Brain microvascular endothelial cell (primary cell): ENCODE data around the gene CELF2.

Source experiments
- DNase-seq: peaks from one replicate; pipeline ENCODE4 v3.0.0-alpha.2; 2020
- H3K27ac ChIP-seq: fragments of 250-450 bp; sonication (Bioruptor Pico); 2 replicates; pipeline ENCODE4 v1.5.1; 2020; ENCODE audit warnings: mild to moderate bottlenecking, moderate library complexity
- H3K27me3 ChIP-seq: fragments of 250-450 bp; sonication (Bioruptor Pico); replicated peaks from 2 replicates; pipeline ENCODE4 v1.5.1; 2020; ENCODE audit warnings: mild to moderate bottlenecking
- H3K36me3 ChIP-seq: fragments of 250-450 bp; sonication (Bioruptor Pico); replicated peaks from 2 replicates; pipeline ENCODE4 v1.5.1; 2020; ENCODE audit warnings: mild to moderate bottlenecking
- H3K4me3 ChIP-seq: 2 replicates; pipeline ENCODE4 v1.5.1; 2011; ENCODE audit warnings: low read depth, mild to moderate bottlenecking, control low read depth, low read length, moderate library complexity
- in situ Hi-C: cut with HindIII; loops from 2 replicates; pipeline ENCODE4 v1.10.0; 2017; ENCODE audit warnings: low sequenced_read_pairs, low pct_ligation_motif_present
- TF ChIP-seq, protein P1 (sequence below): IDR thresholded peaks from 2 replicates; pipeline ENCODE4 v1.5.1; 2011; ENCODE audit warnings: low read depth, mild to moderate bottlenecking, moderate library complexity, low read length, control low read depth, inconsistent platforms; ENCODE audit errors: missing control alignments

CELF2 gene

DNA sequence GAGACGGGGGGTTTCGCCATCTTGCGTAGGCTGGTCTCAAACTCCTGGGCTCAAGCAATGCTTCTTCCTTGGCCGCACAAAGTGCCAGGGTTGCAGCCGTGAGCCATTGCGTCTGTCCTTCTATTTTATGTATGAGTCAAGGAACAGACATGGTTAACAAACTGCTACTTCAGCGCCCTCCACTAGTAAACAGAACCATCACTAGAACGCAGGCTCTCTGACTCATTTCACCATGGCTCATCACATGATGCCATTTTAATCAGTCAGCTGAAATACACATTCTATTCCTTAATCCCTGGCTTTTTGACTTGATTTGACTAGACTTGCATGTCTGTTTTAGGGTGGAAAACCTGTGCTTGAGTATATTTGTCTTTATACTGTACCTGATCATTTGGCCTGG lies 41.3 kb downstream of the CELF2 start:
- H3K27ac ChIP-seq = no peak overlapping the region
- peak; percentile 65 for DNase-seq
- in situ Hi-C loops = no loop called here

GRCh38 chr10:11063856-11064255 lies 46.2 kb downstream of the CELF2 start:
- H3K36me3 ChIP-seq = no peaks in the 10 kb centered on the region
- in situ Hi-C loops = no loop called here
- no peak overlapping the region for H3K4me3 ChIP-seq
- TF ChIP-seq, protein P1, sequence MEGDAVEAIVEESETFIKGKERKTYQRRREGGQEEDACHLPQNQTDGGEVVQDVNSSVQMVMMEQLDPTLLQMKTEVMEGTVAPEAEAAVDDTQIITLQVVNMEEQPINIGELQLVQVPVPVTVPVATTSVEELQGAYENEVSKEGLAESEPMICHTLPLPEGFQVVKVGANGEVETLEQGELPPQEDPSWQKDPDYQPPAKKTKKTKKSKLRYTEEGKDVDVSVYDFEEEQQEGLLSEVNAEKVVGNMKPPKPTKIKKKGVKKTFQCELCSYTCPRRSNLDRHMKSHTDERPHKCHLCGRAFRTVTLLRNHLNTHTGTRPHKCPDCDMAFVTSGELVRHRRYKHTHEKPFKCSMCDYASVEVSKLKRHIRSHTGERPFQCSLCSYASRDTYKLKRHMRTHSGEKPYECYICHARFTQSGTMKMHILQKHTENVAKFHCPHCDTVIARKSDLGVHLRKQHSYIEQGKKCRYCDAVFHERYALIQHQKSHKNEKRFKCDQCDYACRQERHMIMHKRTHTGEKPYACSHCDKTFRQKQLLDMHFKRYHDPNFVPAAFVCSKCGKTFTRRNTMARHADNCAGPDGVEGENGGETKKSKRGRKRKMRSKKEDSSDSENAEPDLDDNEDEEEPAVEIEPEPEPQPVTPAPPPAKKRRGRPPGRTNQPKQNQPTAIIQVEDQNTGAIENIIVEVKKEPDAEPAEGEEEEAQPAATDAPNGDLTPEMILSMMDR = no peak
- no peaks in the 10 kb centered on the region for H3K27me3 ChIP-seq
- no peak overlapping the region for H3K27ac ChIP-seq
- no peak for DNase-seq

More for the DNA sequence above, 41.3 kb downstream of the CELF2 start:
- Histone ChIP-seq H3K27me3 (no peaks in the 10 kb centered on the region), H3K4me3 (no peak overlapping the region), H3K36me3 (no peaks in the 10 kb centered on the region)
- TF ChIP-seq, protein P1 = no peak

- no peak overlapping the region for H3K27ac ChIP-seq
- TF ChIP-seq, protein P1 = no peak
- no peak overlapping the region for H3K4me3 ChIP-seq
- no peak for DNase-seq
- no peaks in the 10 kb centered on the region for H3K36me3 ChIP-seq
- in situ Hi-C loops = no loop called here
- H3K27me3 ChIP-seq = no peaks in the 10 kb centered on the region
Observed at GRCh38 chr10:11064832-11065231, 47.2 kb downstream of the CELF2 start.

DNA sequence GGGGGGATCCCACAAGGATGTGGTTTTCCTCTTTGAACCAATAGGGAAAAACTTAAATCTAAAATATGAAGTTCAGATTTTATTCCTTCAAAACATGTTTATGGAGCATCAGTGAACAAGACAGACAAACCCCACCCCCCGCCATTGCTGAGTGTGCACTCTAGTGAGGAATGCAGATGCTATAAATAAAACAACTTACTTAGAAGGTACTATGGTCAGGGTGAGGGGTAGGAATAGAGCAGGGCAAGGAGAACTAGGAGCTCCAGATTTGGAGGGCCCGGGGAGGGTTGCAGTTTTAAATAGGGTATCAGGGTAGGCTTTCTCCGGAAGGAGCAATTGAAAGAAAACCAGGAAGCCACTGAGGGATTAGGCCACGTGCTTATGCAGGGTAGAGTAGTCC lies 47.9 kb downstream of the CELF2 start:
- in situ Hi-C loops = no loop called here
- no peaks in the 10 kb centered on the region for H3K36me3 ChIP-seq
- H3K27me3 ChIP-seq = no peaks in the 10 kb centered on the region
- no peak overlapping the region for H3K27ac ChIP-seq
- no peak overlapping the region for H3K4me3 ChIP-seq
- no peak for DNase-seq
- TF ChIP-seq, protein P1 = no peak

DNA sequence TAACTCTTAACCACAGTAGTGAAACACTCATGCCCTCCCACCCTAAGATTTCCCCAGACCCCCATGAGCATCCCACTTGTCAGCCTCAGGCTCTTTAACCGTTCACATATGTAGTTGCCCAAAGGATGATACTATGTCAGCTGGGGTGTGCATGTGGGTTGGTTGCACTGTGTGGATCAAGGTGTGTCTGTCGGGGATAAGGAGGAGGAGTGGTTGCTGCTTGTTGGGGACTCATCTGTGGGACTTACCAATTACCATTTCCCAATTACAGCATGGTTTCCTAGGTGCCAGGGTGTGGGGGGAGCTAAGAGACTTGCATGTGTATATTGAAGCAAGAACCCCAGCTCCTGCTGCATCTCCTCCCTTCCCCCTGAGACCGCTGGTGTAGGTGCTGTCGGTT lies 48.8 kb downstream of the CELF2 start:
- no peaks in the 10 kb centered on the region for H3K36me3 ChIP-seq
- no peaks in the 10 kb centered on the region for H3K27me3 ChIP-seq
- in situ Hi-C loops = no loop called here
- H3K27ac ChIP-seq = no peak overlapping the region
- H3K4me3 ChIP-seq = no peak overlapping the region
- TF ChIP-seq, protein P1 = no peak
- DNase-seq = no peak

- no peaks in the 10 kb centered on the region for H3K36me3 ChIP-seq
- TF ChIP-seq, protein P1 = no peak
- in situ Hi-C loops = no loop called here
- H3K4me3 ChIP-seq = no peak overlapping the region
- no peak for DNase-seq
- no peaks in the 10 kb centered on the region for H3K27me3 ChIP-seq
- H3K27ac ChIP-seq = no peak overlapping the region
Observed at GRCh38 chr10:11068861-11069633, 51.4 kb downstream of the CELF2 start.
